ENCODE data around the gene EFNA1. TPM values are rescaled to one million over a fixed set of nuclear protein-coding genes. Genes with fewer than 3 reads are reported as not detected.

The EFNA1 gene
- polyA plus RNA-seq, 1 of the 3 experiments (the other 2 are of a cell fraction), result 14.4 TPM

- H2AFZ ChIP-seq (ENCODE audit: low read depth), result no peak overlapping the region
- no peaks in the 10 kb centered on the region for H3K9me2 ChIP-seq
- H3F3A ChIP-seq (replicated peaks; ENCODE audit: insufficient read depth), result no peaks in the 10 kb centered on the region
- H3K4me3 ChIP-seq (ENCODE audit: low read depth in 2 of 2, low read length in 1 of 2), result no peak overlapping the region
- TF ChIP-seq JUND (IDR thresholded peaks at IDR 0.05) (no peak), ELF1 (IDR thresholded peaks at IDR 0.05) (no peak), MEF2A (IDR thresholded peaks at IDR 0.05; ENCODE audit: borderline replicate concordance, low read depth) (no peak), TCF12 (IDR thresholded peaks at IDR 0.05) (no peak), FOSL2 (IDR thresholded peaks at IDR 0.05; ENCODE audit: borderline replicate concordance, low read depth) (no peak), NFIC (IDR thresholded peaks at IDR 0.05; ENCODE audit: borderline replicate concordance) (no peak), GATA2 (CRISPR knock-in tag; IDR thresholded peaks at IDR 0.05) (no peak), FOXM1 (IDR thresholded peaks at IDR 0.05; ENCODE audit: low read depth) (no peak), MXI1 (IDR thresholded peaks at IDR 0.05; ENCODE audit: low read depth, low read length) (no peak), CHD2 (IDR thresholded peaks at IDR 0.05; ENCODE audit: low read length, partially characterized antibody) (no peak), SMC3 (IDR thresholded peaks at IDR 0.05; ENCODE audit: low read depth, low read length) (no peak)
- TF ChIP-seq, protein P1, sequence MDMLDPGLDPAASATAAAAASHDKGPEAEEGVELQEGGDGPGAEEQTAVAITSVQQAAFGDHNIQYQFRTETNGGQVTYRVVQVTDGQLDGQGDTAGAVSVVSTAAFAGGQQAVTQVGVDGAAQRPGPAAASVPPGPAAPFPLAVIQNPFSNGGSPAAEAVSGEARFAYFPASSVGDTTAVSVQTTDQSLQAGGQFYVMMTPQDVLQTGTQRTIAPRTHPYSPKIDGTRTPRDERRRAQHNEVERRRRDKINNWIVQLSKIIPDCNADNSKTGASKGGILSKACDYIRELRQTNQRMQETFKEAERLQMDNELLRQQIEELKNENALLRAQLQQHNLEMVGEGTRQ (IDR thresholded peaks at IDR 0.05; ENCODE audit: borderline replicate concordance, low read depth, low read length), result no peak
- no peaks in the 10 kb centered on the region for H4K20me1 ChIP-seq (ENCODE audit: insufficient read depth)
- ChIA-PET POLR2A (no interaction called here), CTCF (interaction anchor here (1.0 to 3.3 kb wide), 3 partner anchors 13 to 63 kb away, joined by 4 to 20 read pairs (median 6); no protein-coding TSS in a partner anchor)
- H3K4me2 ChIP-seq, result no peak overlapping the region
- H3K9me3 ChIP-seq, result no peaks in the 10 kb centered on the region
- H3K79me2 ChIP-seq (ENCODE audit: insufficient read depth), result no peaks in the 10 kb centered on the region
- DNase-seq, result no peak
- H3K27ac ChIP-seq (ENCODE audit: low read depth in 2 of 2, low read length in 1 of 2), result no peak overlapping the region
- no peak overlapping the region for H3K9ac ChIP-seq
- no peaks in the 10 kb centered on the region; the same call in 1 of the 2 replicates for H3K27me3 ChIP-seq (ENCODE audit: insufficient read depth)
- H3K36me3 ChIP-seq (replicated peaks in 1 of 2; ENCODE audit: control insufficient read depth in 1 of 2, insufficient read depth in 2 of 2, low read length in 1 of 2), result no peaks in the 10 kb centered on the region
- 80% methylated on average over 7 of the region's 7 CpGs for WGBS (ENCODE audit: low lambda C conversion rate)
- H3K4me1 ChIP-seq (ENCODE audit: control insufficient read depth in 1 of 2, insufficient read depth in 2 of 2, low read depth in 1 of 2, low read length in 1 of 2), result no peaks in the 10 kb centered on the region
Measured at GRCh38 chr1:155104605-155105534, 22.8 kb upstream of the EFNA1 start.

DNA sequence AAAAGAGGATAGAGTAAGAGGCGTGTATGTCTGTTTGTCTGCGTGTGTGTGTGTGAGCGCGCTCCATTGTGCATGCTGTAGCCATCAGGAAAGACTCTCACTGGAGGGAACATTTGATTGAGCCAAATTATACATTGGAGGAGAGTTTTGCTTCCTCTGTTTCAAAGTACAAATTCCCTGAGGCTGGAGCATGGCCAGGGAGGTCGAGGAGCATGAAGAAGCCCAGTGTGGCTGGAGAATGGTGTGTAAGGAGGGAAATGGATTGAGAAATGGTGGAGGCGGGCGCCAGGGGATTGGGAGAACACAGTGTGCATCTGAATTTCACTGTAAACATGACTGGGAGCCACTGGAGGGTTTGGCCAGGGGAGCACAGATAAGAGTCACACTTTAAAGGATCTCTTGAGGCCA, 22.1 kb upstream of the EFNA1 start:
- no peak for DNase-seq
- Histone ChIP-seq H3K27me3 (ENCODE audit: insufficient read depth) (no peaks in the 10 kb centered on the region; the same call in 1 of the 2 replicates), H3K4me1 (ENCODE audit: control insufficient read depth in 1 of 2, insufficient read depth in 2 of 2, low read depth in 1 of 2, low read length in 1 of 2) (no peaks in the 10 kb centered on the region), H3K9me2 (no peaks in the 10 kb centered on the region), H3K27ac (ENCODE audit: low read depth in 2 of 2, low read length in 1 of 2) (no peak overlapping the region), H3K9ac (no peak overlapping the region), H3K79me2 (ENCODE audit: insufficient read depth) (no peaks in the 10 kb centered on the region), H3F3A (replicated peaks; ENCODE audit: insufficient read depth) (no peaks in the 10 kb centered on the region), H2AFZ (ENCODE audit: low read depth) (no peak overlapping the region), H3K36me3 (replicated peaks in 1 of 2; ENCODE audit: control insufficient read depth in 1 of 2, insufficient read depth in 2 of 2, low read length in 1 of 2) (no peaks in the 10 kb centered on the region), H3K9me3 (no peaks in the 10 kb centered on the region), H3K4me2 (no peak overlapping the region), H4K20me1 (ENCODE audit: insufficient read depth) (no peaks in the 10 kb centered on the region), H3K4me3 (ENCODE audit: low read depth in 2 of 2, low read length in 1 of 2) (no peak overlapping the region)
- 78% methylated on average over 7 of the region's 7 CpGs for WGBS (ENCODE audit: low lambda C conversion rate)
- POLR2A ChIA-PET, result no interaction called here
- CTCF ChIA-PET, result interaction anchor here (1.5 to 7.0 kb wide), 2 partner anchors 12 to 14 kb away, joined by 4 to 30 read pairs; no protein-coding TSS in a partner anchor
- TF ChIP-seq FOSL2 (IDR thresholded peaks at IDR 0.05; ENCODE audit: borderline replicate concordance, low read depth) (no peak), TCF12 (IDR thresholded peaks at IDR 0.05) (no peak), GABPA (IDR thresholded peaks at IDR 0.05; ENCODE audit: low read depth) (no peak), EZH2phosphoT487 (IDR thresholded peaks at IDR 0.05; ENCODE audit: borderline replicate concordance, low read depth) (no peak), PBX3 (IDR thresholded peaks at IDR 0.05) (no peak), YY1 (IDR thresholded peaks at IDR 0.05; ENCODE audit: low read depth) (no peak), RAD21 (IDR thresholded peaks at IDR 0.05; ENCODE audit: low read length) (no peak), CTCF (IDR thresholded peaks at IDR 0.05) (no peak), MEF2A (IDR thresholded peaks at IDR 0.05; ENCODE audit: borderline replicate concordance, low read depth) (no peak), SMC3 (IDR thresholded peaks at IDR 0.05; ENCODE audit: low read depth, low read length) (no peak), NRF1 (IDR thresholded peaks at IDR 0.05; ENCODE audit: low read depth, low read length) (no peak), SIN3A (IDR thresholded peaks at IDR 0.05; ENCODE audit: borderline replicate concordance, low read depth, low read length) (no peak), FOXM1 (IDR thresholded peaks at IDR 0.05; ENCODE audit: low read depth) (no peak), POLR2AphosphoS5 (IDR thresholded peaks at IDR 0.05; ENCODE audit: low read depth, low read length) (no peak)
- TF ChIP-seq, protein P2, sequence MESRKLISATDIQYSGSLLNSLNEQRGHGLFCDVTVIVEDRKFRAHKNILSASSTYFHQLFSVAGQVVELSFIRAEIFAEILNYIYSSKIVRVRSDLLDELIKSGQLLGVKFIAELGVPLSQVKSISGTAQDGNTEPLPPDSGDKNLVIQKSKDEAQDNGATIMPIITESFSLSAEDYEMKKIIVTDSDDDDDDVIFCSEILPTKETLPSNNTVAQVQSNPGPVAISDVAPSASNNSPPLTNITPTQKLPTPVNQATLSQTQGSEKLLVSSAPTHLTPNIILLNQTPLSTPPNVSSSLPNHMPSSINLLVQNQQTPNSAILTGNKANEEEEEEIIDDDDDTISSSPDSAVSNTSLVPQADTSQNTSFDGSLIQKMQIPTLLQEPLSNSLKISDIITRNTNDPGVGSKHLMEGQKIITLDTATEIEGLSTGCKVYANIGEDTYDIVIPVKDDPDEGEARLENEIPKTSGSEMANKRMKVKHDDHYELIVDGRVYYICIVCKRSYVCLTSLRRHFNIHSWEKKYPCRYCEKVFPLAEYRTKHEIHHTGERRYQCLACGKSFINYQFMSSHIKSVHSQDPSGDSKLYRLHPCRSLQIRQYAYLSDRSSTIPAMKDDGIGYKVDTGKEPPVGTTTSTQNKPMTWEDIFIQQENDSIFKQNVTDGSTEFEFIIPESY (IDR thresholded peaks at IDR 0.05; ENCODE audit: borderline replicate concordance, low read depth), result no peak

Measured in SK-N-SH (cell line).